ENCODE results near the gene TAF1C.
"Not testable (repeated sequence)": the region's sequence is repeated elsewhere in the genome, so short reads cannot be mapped to it uniquely, and the experiment has no call there.

TAF1C gene, protein sequence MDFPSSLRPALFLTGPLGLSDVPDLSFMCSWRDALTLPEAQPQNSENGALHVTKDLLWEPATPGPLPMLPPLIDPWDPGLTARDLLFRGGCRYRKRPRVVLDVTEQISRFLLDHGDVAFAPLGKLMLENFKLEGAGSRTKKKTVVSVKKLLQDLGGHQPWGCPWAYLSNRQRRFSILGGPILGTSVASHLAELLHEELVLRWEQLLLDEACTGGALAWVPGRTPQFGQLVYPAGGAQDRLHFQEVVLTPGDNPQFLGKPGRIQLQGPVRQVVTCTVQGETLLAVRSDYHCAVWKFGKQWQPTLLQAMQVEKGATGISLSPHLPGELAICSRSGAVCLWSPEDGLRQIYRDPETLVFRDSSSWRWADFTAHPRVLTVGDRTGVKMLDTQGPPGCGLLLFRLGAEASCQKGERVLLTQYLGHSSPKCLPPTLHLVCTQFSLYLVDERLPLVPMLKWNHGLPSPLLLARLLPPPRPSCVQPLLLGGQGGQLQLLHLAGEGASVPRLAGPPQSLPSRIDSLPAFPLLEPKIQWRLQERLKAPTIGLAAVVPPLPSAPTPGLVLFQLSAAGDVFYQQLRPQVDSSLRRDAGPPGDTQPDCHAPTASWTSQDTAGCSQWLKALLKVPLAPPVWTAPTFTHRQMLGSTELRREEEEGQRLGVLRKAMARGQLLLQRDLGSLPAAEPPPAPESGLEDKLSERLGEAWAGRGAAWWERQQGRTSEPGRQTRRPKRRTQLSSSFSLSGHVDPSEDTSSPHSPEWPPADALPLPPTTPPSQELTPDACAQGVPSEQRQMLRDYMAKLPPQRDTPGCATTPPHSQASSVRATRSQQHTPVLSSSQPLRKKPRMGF

DNA sequence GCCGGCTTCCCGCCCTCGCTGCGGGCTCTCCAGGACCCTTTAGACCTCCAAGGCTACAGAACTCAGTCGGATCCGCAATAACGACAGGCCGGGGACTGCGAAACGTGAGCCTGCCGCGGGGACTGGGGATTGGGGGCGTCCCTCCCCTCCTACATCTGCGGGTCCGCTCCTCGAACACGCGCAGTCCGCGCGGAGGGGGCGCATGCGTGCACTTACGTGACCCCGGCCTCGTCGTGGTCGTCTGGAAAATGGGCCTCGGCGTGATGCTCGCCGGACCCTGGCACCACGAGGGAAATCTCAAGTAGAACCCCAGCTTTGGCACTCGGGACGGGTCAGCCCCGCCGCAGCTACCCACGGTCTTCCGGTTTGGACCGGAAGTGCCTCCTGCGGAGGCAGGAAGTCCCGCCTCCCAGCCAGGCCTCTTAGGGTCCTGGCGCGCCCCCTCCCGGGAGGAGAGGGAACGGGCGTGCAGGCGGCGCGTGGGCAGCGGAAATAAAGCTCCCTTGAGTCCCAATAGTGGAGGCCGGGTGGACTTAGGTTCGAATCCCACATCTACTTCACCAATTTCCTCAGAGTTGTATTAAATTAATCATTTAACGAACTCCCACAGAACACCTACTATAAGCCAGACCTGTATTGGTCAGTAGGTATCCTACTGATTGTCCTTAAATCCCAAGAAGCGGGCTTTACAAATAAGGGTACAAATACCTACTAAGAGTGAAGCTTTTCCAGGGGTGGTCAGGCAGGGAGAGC lies at the start of gene TAF1C:
TAF1C (minus strand) TSS at position 373 of the 753 bp plus-strand sequence. CDS start 2,069 bp downstream, outside the sequence.
- DNase-seq (ENCODE audit: low spot score): peak; percentile 95

- DNase-seq (ENCODE audit: low spot score): no peak
These were observed 47.7 kb upstream of the TAF1C start for GRCh38 chr16:84234321-84235241.

- no peak for DNase-seq (ENCODE audit: low spot score)
These were observed 46.9 kb upstream of the TAF1C start for GRCh38 chr16:84233748-84234147.

- no peak for DNase-seq (ENCODE audit: low spot score)
These were observed 46.1 kb upstream of the TAF1C start for GRCh38 chr16:84232969-84233368.

GRCh38 chr16:84232060-84232459 lies 45.2 kb upstream of the TAF1C start:
- no peak for DNase-seq (ENCODE audit: low spot score)

DNA sequence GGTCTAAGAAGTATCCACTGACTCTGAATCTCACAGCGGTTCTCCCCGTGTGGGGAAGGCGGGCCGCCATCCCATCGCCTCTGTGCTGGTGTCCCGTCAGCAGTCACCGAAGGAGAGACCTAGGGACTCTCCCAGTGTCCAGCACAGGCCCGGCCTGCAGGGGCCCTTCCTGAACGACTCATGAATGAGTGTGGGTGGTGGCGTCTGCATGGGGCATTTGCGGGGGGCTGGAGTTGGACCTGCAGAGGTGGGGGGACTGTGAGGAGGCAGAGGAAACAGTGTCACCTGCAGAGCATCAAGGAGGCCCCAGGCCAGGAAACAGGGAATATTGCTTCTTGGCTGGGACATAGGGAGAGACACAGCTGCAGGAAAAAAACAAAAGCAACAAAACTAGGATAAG lies 42.6 kb upstream of the TAF1C start:
- DNase-seq (ENCODE audit: low spot score): no peak

DNA sequence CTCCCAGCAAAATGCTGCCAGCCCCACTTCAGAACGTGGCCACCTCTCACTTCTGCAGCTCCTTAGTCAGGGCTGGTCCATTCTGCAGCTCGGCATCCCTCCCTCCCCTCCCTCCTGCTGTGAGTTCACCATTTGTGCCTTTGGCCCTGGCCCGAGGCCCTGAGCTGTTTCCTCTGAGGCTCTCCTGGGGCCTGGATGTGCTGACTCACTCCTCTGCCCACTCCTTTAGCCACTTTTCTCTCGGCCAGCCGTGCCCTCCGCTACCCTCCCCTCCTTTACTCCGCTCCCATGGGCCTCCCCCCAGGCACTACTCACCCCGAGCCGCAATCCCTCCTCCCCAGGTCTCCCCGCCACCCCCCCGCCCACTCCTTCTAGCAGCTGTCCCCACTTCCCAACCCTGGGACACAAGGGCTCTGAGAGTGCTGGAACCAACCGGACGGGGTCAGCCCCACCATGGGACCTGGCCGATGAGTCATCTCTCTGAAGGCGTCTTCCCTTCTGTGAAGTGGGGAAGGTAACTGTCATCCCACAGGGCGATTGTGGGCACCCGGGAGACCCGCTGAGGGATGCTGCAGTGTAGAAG lies 41.5 kb upstream of the TAF1C start:
- peak; percentile 87 for DNase-seq (ENCODE audit: low spot score)

DNA sequence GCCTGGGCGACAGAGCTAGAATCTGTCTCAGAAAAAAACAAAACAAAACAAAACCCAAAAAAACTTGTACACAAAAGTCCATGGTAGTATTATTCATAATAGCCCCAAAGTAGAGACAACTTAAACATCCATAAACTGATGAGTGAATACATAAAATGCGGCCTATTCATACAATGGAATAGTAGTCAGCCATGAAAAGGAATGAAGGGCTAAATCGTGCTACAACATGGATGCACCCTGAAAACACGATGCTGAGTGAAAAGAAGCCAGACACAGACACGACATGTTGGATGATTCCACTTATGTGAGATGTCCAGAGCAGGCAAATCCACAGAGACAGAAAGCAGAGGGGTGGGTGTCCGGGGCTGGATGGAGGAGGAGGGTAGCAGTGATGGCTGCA lies 40.7 kb upstream of the TAF1C start:
- DNase-seq (ENCODE audit: low spot score): no peak

DNA sequence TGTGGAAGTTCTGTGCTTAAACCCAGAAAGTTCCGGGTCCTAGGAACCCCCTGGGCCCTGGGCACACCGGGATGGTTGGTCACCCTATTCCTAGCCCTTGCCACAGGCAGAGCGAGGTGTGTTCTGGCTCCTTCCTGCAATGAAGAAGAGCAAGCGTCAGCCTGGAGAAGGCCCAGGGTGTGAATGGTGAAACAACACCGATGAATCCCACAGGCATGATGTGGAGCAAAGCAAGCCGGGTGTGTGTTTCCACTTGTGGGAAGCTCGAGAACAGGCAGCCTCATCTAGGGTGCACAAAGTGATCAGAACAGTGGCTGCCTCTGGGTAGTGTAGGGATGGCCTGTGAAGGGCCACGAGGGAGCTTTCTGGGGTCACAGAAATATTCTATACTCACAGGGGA lies 39.2 kb upstream of the TAF1C start:
- DNase-seq (ENCODE audit: low spot score): no peak

GRCh38 chr16:84225571-84225970 lies 38.7 kb upstream of the TAF1C start:
- DNase-seq (ENCODE audit: low spot score): no peak

- DNase-seq (ENCODE audit: low spot score): no peak
These were observed 38.3 kb upstream of the TAF1C start for GRCh38 chr16:84225126-84225525.

DNA sequence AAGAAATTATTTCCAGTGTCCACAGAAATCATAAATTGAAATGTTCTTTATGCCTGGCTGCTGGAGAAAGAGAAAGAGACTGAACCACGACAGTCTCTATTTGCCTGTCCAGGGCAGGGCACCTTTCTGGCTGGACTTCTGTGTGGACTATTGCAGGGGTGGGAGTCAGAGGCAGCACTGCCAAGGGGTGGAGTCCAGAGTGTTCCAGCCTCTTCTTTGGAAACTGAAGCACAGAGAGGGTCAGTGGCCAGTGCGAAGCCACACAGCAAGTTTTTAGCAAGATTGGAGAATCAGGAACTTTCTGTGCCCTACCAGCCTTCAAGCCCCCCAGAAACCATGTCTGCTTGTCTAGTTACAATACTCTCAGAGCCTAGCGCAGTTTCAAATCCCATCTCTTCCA lies 37.7 kb upstream of the TAF1C start:
- no peak for DNase-seq (ENCODE audit: low spot score)

DNA sequence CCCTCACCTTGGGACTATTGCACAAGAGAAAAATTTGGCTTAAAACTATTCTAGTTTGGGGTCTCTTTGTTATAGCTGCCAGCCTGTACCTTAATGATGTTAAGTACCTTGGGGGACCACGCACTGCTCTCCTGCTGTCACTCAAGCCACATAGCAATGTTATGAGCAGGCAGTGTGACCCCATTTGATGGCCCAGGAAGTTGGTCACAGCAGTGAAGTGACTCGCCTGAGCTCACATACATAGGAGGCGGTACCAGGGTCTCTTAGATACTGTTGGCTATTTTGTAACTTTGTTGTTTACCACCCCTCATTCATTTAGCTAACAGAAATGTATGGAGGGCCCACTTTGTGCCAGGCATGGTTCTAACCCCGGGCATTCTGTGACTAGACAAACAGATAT lies 36.6 kb upstream of the TAF1C start:
- DNase-seq (ENCODE audit: low spot score): peak; percentile 63

GRCh38 chr16:84220851-84221250 lies 34.0 kb upstream of the TAF1C start:
- peak; percentile 64 for DNase-seq (ENCODE audit: low spot score)

DNA sequence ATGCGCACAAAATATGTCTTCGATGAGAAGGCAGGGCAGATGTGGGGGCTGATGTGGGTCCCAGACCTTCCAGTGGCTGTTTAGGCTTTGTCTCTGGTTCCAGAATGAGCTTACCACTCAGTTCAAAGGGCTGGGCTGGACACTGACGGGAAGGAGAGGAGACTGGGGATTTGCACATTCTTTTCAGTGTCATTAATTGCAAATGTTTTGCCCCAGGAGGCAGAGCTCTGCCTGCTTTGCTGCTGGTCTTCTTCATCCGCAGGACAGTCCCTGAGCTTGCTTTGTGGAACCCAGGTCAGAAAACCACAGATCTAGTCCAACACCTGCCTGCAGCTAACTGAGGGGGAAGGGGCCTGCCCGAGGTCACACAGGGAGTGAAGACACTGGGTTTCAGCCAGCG lies 32.1 kb upstream of the TAF1C start:
- DNase-seq (ENCODE audit: low spot score): no peak

DNA sequence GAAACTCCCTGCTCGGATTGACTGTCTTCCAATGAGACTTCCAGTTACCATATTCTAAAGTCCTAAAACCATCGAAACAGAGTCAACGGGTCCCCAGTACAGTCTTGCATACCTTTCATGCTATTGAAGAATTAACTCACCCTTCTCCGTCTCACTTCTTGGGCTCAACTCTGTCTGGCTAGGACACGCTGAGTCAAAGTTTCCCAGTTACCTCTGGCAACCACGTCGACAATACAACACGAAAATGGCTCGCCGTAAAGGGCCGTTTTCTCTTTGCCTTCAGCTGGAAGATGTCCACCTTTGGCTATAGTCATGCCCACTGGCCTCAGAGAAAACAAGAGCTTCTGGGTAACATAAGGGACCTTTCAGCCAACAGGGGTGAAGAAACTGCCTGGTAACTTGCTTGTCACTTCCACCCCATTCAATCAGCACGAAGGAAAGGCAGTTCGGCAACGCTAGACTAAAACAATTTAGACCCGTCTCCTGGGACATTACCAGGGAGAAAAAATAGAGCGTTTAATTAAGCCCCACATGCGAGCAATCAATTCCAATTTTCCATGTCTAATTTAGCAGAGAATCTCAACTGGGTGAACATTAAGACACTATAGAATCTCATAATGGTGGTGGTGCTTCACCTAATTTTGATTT lies 31.4 kb upstream of the TAF1C start:
- DNase-seq (ENCODE audit: low spot score): no peak

- DNase-seq (ENCODE audit: low spot score): not testable (repeated sequence)
These were observed 29.3 kb upstream of the TAF1C start for GRCh38 chr16:84216144-84216543.

DNA sequence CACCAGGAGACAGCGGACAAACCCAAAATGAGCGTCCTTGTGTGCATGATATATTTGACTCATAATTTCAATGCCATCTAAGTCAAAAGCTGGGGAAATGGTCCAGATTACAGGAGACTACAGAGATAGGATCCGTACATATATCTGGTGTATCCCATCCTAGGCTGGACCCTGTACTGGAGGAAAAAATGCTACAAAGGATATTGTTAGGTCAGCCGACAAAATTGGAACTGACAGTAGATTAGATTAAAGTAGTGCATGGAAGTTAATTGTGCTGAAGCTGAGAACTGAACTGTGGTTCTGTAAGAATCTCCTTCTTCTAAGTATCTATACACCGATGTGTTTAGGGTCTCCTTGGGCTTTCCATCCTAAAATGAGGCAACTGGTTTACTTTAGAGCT lies 28.7 kb upstream of the TAF1C start:
- no peak for DNase-seq (ENCODE audit: low spot score)

DNA sequence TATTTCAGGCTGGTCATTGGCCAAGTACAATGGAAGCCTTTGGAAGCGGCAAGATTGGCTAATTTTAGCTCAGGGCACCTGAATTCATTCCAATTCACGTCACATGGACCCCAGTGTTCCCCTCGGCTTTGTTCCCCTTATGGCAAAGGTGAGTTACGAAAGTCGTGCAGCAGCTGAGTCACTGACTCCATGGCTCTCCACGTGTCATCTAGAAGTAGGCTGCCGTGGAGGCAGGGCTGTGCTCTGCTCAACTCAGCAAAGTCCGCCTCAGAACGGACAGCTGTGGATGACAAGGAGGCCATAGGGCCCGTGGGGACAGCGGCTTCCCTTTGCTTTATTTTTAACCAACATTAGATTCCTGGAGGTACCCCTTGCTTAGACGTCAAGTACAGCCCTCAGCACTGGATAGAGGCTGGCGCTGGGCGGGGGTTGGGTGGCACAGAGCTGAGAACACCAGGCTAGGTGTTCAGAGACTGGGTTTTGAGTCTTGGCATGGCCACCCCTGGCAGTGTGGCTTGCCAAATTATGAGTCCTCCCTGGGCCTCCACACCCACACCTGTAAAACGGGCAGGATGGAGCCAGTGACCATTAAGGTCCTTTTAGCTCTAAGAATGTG lies 27.7 kb upstream of the TAF1C start:
- DNase-seq (ENCODE audit: low spot score): no peak

- DNase-seq (ENCODE audit: low spot score): no peak
These were observed 25.8 kb upstream of the TAF1C start for GRCh38 chr16:84212631-84213030.
